Measurements from ENCODE around the gene CDH23.

GRCh38 chr10:71850743-71851464 lies 454.2 kb downstream of the CDH23 start, which contains the start of gene PSAP:
- TF ChIP-seq CTCF (IDR thresholded peaks at IDR 0.05; ENCODE audit: low read length) (no peak), EZH2 (optimal IDR thresholded peaks at IDR 0.05; ENCODE audit: low read depth, low read length) (no peak), EZH2phosphoT487 (IDR thresholded peaks at IDR 0.05; ENCODE audit: low read length) (no peak)

All from MM.1S (cell line).